HepG2 (cell line): ENCODE measurements around the gene GRB2. TPM values are rescaled to one million over a fixed set of nuclear protein-coding genes. Genes with fewer than 3 reads are reported as not detected.
A peak's percentile ranks its signal among the peaks of the same experiment; 100 is the strongest.

Experiments used
- JUNB ChIP-seq: sonication (generic); formaldehyde crosslinking; IDR thresholded peaks from 2 replicates; pipeline ENCODE4 v1.8.0; 2022; ENCODE audit warnings: missing genetic modification reagents, mild to moderate bottlenecking, borderline replicate concordance
- KDM5A ChIP-seq: fragments of 200-600 bp; sonication (generic); IDR thresholded peaks from 2 replicates; pipeline ENCODE4 v1.7.0; 2018; ENCODE audit warnings: antibody characterized with exemption, mild to moderate bottlenecking, low read length, borderline replicate concordance
- MAF1 ChIP-seq: sonication (generic); formaldehyde crosslinking; IDR thresholded peaks from 2 replicates; pipeline ENCODE4 v1.5.0; 2020; ENCODE audit warnings: missing genetic modification reagents, borderline replicate concordance
- SP140L ChIP-seq: sonication (generic); formaldehyde crosslinking; IDR thresholded peaks from 2 replicates; pipeline ENCODE4 v1.4.0; 2020; ENCODE audit warnings: missing genetic modification reagents, borderline replicate concordance
- SSRP1 ChIP-seq: IDR thresholded peaks from 2 replicates; pipeline ENCODE4 v1.6.1; 2016; ENCODE audit warnings: control low read depth
- ZMYM3 ChIP-seq: sonication (generic); formaldehyde crosslinking; IDR thresholded peaks from 2 replicates; pipeline ENCODE4 v1.5.1; 2020; ENCODE audit warnings: mild to moderate bottlenecking, missing genetic modification reagents
- ZNF337 ChIP-seq: sonication (generic); formaldehyde crosslinking; IDR thresholded peaks from 2 replicates; pipeline ENCODE4 v1.5.1; 2020; ENCODE audit warnings: missing genetic modification reagents, low read depth, mild to moderate bottlenecking, borderline replicate concordance
- polyA plus RNA-seq, 8 experiments: library from polyadenylated mRNA; depleted of rRNA in 3 of 8; stranded (reverse) in 7 of 8; unstranded in 1 of 8; fragments of >200 nt; fragmentation: Illumina TruSeq in 4 of 8; extraction: Trizol in 4 of 8; gene quantifications; 2 replicates each; pipeline versions ENCODE4 v1.2.1 to v1.2.3, GENCODE V29; 2011 to 2016; ENCODE audit warnings: low read depth in 4 of 8, missing spikeins in 1 of 8, mixed read lengths in 1 of 8; ENCODE audit not compliant: insufficient read depth in 1 of 8
- total RNA-seq, 5 experiments: library from RNA; depleted of rRNA; stranded (reverse); fragments of >200 nt; fragmentation: Illumina TruSeq; extraction: Trizol; gene quantifications; 2 replicates each; pipeline ENCODE4 v1.2.3, GENCODE V29; 2016; ENCODE audit warnings: low read depth in 1 of 5
- TF ChIP-seq, protein P1 (sequence below), 2 experiments: sonication (generic) in 1 of 2; formaldehyde crosslinking in 1 of 2; IDR thresholded peaks; 2 replicates each; pipeline versions ENCODE4 v1.5.1 to v1.6.1; 2011 to 2020; ENCODE audit warnings: borderline replicate concordance in 1 of 2, low read depth in 1 of 2, low read length in 1 of 2, mild to moderate bottlenecking in 1 of 2, missing genetic modification reagents in 1 of 2, moderate library complexity in 1 of 2
- TF ChIP-seq, protein P2 (sequence below): IDR thresholded peaks from 2 replicates; pipeline ENCODE4 v1.6.1; 2016; ENCODE audit warnings: low read depth, borderline replicate concordance
- TF ChIP-seq, protein P3 (sequence below): sonication (generic); formaldehyde crosslinking; IDR thresholded peaks from 2 replicates; pipeline ENCODE4 v1.4.0; 2020; ENCODE audit warnings: missing genetic modification reagents
- TF ChIP-seq, protein P4 (sequence below): sonication (generic); formaldehyde crosslinking; IDR thresholded peaks from 2 replicates; pipeline ENCODE4 v1.8.1; 2023; ENCODE audit warnings: mild to moderate bottlenecking, moderate library complexity, missing genetic modification reagents
- TF ChIP-seq, protein P5 (sequence below): sonication (generic); formaldehyde crosslinking; IDR thresholded peaks from 2 replicates; pipeline ENCODE4 v1.4.0; 2020; ENCODE audit warnings: missing genetic modification reagents; ENCODE audit errors: not compliant biosample characterization
- TF ChIP-seq, protein P6 (sequence below): sonication (generic); formaldehyde crosslinking; IDR thresholded peaks from 2 replicates; pipeline ENCODE4 v1.5.0; 2020; ENCODE audit warnings: mild to moderate bottlenecking, low read depth, missing genetic modification reagents, borderline replicate concordance
- TF ChIP-seq, protein P7 (sequence below): sonication (generic); formaldehyde crosslinking; conservative IDR thresholded peaks from 2 replicates; pipeline ENCODE4 v1.5.0; 2020; ENCODE audit warnings: missing genetic modification reagents

GRB2 gene
- total and polyA plus RNA-seq, 2 of the 13 experiments (the other 11 are each of a cell fraction or from before 2014, with no cell fraction given), result 84.6 to 92.3 TPM

DNA sequence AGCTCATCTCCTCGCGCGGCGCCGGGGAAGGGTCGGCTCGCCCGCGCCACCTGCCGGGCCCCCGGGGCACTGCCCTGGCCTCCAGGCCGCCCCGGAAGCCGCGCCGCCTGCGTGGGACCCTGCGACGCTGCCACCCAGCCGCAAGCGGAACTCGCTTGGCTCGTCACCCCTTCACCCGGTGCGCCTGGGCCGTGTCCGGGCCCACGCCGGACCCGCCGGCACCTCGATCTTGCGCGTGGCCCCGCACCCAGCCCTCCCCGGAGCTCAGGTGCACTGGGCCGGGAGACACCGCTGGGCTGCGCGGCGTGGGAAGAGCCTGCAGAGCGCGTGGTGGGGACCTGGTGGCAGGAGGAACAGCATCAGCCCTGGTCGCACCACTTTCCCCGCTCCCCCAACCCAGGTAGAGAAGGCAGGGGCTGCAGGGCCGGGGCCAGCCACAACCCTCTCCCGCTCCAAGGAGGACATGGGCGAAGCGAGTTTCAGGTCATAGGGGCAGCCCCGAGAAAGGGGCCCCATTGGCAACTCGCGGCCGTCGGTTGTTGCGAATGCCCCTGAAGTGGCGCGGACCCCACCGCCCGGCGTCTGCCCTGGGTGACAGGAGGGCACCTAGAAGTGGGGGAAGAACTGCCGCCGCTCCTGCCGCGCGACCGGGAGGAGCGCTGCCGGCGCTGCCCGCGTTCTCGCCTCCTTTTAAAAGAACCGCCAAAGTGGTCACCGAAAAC is 134.1 kb downstream of the GRB2 start (continued):
- TF ChIP-seq, protein P1, sequence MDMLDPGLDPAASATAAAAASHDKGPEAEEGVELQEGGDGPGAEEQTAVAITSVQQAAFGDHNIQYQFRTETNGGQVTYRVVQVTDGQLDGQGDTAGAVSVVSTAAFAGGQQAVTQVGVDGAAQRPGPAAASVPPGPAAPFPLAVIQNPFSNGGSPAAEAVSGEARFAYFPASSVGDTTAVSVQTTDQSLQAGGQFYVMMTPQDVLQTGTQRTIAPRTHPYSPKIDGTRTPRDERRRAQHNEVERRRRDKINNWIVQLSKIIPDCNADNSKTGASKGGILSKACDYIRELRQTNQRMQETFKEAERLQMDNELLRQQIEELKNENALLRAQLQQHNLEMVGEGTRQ (IDR thresholded peaks at IDR 0.05; ENCODE audit: low read depth, low read length), result no peak
- TF ChIP-seq, protein P1 (CRISPR knock-in tag; IDR thresholded peaks at IDR 0.05; ENCODE audit: borderline replicate concordance), result no peak; the same call in 1 of the 2 replicates
- TF ChIP-seq, protein P2, sequence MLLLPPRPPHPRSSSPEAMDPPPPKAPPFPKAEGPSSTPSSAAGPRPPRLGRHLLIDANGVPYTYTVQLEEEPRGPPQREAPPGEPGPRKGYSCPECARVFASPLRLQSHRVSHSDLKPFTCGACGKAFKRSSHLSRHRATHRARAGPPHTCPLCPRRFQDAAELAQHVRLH (CRISPR knock-in tag), result peak; percentile 26; the same call in 1 of the 2 replicates
- TF ChIP-seq, protein P3, sequence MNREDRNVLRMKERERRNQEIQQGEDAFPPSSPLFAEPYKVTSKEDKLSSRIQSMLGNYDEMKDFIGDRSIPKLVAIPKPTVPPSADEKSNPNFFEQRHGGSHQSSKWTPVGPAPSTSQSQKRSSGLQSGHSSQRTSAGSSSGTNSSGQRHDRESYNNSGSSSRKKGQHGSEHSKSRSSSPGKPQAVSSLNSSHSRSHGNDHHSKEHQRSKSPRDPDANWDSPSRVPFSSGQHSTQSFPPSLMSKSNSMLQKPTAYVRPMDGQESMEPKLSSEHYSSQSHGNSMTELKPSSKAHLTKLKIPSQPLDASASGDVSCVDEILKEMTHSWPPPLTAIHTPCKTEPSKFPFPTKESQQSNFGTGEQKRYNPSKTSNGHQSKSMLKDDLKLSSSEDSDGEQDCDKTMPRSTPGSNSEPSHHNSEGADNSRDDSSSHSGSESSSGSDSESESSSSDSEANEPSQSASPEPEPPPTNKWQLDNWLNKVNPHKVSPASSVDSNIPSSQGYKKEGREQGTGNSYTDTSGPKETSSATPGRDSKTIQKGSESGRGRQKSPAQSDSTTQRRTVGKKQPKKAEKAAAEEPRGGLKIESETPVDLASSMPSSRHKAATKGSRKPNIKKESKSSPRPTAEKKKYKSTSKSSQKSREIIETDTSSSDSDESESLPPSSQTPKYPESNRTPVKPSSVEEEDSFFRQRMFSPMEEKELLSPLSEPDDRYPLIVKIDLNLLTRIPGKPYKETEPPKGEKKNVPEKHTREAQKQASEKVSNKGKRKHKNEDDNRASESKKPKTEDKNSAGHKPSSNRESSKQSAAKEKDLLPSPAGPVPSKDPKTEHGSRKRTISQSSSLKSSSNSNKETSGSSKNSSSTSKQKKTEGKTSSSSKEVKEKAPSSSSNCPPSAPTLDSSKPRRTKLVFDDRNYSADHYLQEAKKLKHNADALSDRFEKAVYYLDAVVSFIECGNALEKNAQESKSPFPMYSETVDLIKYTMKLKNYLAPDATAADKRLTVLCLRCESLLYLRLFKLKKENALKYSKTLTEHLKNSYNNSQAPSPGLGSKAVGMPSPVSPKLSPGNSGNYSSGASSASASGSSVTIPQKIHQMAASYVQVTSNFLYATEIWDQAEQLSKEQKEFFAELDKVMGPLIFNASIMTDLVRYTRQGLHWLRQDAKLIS (CRISPR knock-in tag), result no peak
- TF ChIP-seq JUNB (CRISPR knock-in tag) (no peak), KDM5A (no peak; the same call in 1 of the 2 replicates), SP140L (CRISPR knock-in tag) (no peak), MAF1 (CRISPR knock-in tag) (no peak), SSRP1 (CRISPR knock-in tag) (no peak), ZNF337 (CRISPR knock-in tag) (no peak), ZMYM3 (CRISPR knock-in tag) (no peak)
- TF ChIP-seq, protein P4, sequence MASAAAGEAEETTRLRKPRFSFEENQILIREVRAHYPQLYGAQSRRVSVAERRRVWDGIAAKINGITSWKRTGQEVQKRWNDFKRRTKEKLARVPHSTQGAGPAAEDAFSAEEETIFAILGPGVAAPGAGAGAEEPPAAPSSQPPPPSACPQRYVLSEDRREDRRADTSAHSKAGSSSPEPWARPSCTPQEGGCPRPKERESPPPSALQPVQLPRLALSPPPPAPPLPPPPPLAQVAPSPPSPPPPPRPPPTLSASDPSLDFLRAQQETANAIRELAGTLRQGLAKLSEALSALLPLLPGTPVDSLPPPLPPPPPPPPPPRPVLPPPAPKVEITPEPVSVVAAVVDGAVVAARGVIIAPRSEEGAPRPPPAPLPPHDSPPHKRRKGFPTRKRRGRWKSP (CRISPR knock-in tag), result no peak
- TF ChIP-seq, protein P5, sequence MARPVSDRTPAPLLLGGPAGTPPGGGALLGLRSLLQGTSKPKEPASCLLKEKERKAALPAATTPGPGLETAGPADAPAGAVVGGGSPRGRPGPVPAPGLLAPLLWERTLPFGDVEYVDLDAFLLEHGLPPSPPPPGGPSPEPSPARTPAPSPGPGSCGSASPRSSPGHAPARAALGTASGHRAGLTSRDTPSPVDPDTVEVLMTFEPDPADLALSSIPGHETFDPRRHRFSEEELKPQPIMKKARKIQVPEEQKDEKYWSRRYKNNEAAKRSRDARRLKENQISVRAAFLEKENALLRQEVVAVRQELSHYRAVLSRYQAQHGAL (CRISPR knock-in tag), result no peak
- TF ChIP-seq, protein P6, sequence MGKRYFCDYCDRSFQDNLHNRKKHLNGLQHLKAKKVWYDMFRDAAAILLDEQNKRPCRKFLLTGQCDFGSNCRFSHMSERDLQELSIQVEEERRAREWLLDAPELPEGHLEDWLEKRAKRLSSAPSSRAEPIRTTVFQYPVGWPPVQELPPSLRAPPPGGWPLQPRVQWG (CRISPR knock-in tag), result no peak
- TF ChIP-seq, protein P7, sequence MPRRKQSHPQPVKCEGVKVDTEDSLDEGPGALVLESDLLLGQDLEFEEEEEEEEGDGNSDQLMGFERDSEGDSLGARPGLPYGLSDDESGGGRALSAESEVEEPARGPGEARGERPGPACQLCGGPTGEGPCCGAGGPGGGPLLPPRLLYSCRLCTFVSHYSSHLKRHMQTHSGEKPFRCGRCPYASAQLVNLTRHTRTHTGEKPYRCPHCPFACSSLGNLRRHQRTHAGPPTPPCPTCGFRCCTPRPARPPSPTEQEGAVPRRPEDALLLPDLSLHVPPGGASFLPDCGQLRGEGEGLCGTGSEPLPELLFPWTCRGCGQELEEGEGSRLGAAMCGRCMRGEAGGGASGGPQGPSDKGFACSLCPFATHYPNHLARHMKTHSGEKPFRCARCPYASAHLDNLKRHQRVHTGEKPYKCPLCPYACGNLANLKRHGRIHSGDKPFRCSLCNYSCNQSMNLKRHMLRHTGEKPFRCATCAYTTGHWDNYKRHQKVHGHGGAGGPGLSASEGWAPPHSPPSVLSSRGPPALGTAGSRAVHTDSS (CRISPR knock-in tag), result peak; percentile 30; the same call in 1 of the 2 replicates
